HepG2 (cell line): ENCODE data around the gene ZNHIT1. TPM values are rescaled to one million over a fixed set of nuclear protein-coding genes. Genes with fewer than 3 reads are reported as not detected.

ENCODE experiments used
- CBFB ChIP-seq: sonication (generic); formaldehyde crosslinking; IDR thresholded peaks from 2 replicates; pipeline ENCODE4 v1.4.0; 2020; ENCODE audit warnings: missing genetic modification reagents
- CBX2 ChIP-seq, 2 experiments: fragments of 200-600 bp in 1 of 2; sonication (generic); formaldehyde crosslinking in 1 of 2; IDR thresholded peaks; 2 replicates each; pipeline versions ENCODE4 v1.7.0 to v1.8.1; 2018 to 2022; ENCODE audit warnings: low read depth in 2 of 2, low read length in 1 of 2, mild to moderate bottlenecking in 1 of 2, missing genetic modification reagents in 1 of 2
- DDIT3 ChIP-seq: sonication (generic); formaldehyde crosslinking; IDR thresholded peaks from 2 replicates; pipeline ENCODE4 v1.4.0; 2020; ENCODE audit warnings: mild to moderate bottlenecking, missing genetic modification reagents
- HINFP ChIP-seq: sonication (generic); formaldehyde crosslinking; IDR thresholded peaks from 2 replicates; pipeline ENCODE4 v1.4.0; 2020; ENCODE audit warnings: low read depth, mild to moderate bottlenecking, missing genetic modification reagents
- ISL2 ChIP-seq: sonication (generic); formaldehyde crosslinking; IDR thresholded peaks from 2 replicates; pipeline ENCODE4 v1.5.0; 2020; ENCODE audit warnings: missing genetic modification reagents
- JARID2 ChIP-seq: sonication (generic); formaldehyde crosslinking; IDR thresholded peaks from 2 replicates; pipeline ENCODE4 v1.8.1; 2023; ENCODE audit warnings: missing genetic modification reagents, inconsistent platforms; ENCODE audit not compliant: insufficient replicate concordance
- KDM3A ChIP-seq: IDR thresholded peaks from 2 replicates; pipeline ENCODE4 v1.6.1; 2018; ENCODE audit warnings: low read depth, missing compliant biosample characterization
- KDM4B ChIP-seq: sonication (generic); formaldehyde crosslinking; IDR thresholded peaks from 2 replicates; pipeline ENCODE4 v1.4.0; 2020; ENCODE audit warnings: missing genetic modification reagents
- TOPORS ChIP-seq: sonication (generic); formaldehyde crosslinking; IDR thresholded peaks from 2 replicates; pipeline ENCODE4 v1.8.0; 2023; ENCODE audit warnings: mild to moderate bottlenecking, missing genetic modification reagents
- ZNF20 ChIP-seq: sonication (generic); formaldehyde crosslinking; IDR thresholded peaks from 2 replicates; pipeline ENCODE4 v1.4.0; 2020; ENCODE audit warnings: mild to moderate bottlenecking, moderate library complexity, missing genetic modification reagents
- ZNF274 ChIP-seq: sonication (generic); formaldehyde crosslinking; IDR thresholded peaks from 2 replicates; pipeline ENCODE4 v1.5.1; 2020; ENCODE audit warnings: mild to moderate bottlenecking, missing genetic modification reagents
- ZNF350 ChIP-seq: sonication (generic); formaldehyde crosslinking; IDR thresholded peaks from 2 replicates; pipeline ENCODE4 v1.4.0; 2020; ENCODE audit warnings: mild to moderate bottlenecking, low read depth, missing genetic modification reagents, borderline replicate concordance
- ZNF563 ChIP-seq: sonication (generic); formaldehyde crosslinking; IDR thresholded peaks from 2 replicates; pipeline ENCODE4 v1.8.0; 2022; ENCODE audit warnings: mild to moderate bottlenecking, moderate library complexity, missing genetic modification reagents
- ZNF709 ChIP-seq: sonication (generic); formaldehyde crosslinking; IDR thresholded peaks from 2 replicates; pipeline ENCODE4 v1.5.0; 2020; ENCODE audit warnings: mild to moderate bottlenecking, missing genetic modification reagents
- ZNF784 ChIP-seq: sonication (generic); formaldehyde crosslinking; IDR thresholded peaks from 2 replicates; pipeline ENCODE4 v1.5.1; 2020; ENCODE audit warnings: missing genetic modification reagents, mild to moderate bottlenecking, borderline replicate concordance
- ZNF878 ChIP-seq: sonication (generic); formaldehyde crosslinking; IDR thresholded peaks from 2 replicates; pipeline ENCODE4 v1.8.1; 2023; ENCODE audit warnings: mild to moderate bottlenecking, missing genetic modification reagents, moderate library complexity
- polyA plus RNA-seq, 8 experiments: library from polyadenylated mRNA; depleted of rRNA in 3 of 8; stranded (reverse) in 7 of 8; unstranded in 1 of 8; fragments of >200 nt; fragmentation: Illumina TruSeq in 4 of 8; extraction: Trizol in 4 of 8; gene quantifications; 2 replicates each; pipeline versions ENCODE4 v1.2.1 to v1.2.3, GENCODE V29; 2011 to 2016; ENCODE audit warnings: low read depth in 4 of 8, missing spikeins in 1 of 8, mixed read lengths in 1 of 8; ENCODE audit not compliant: insufficient read depth in 1 of 8
- total RNA-seq, 5 experiments: library from RNA; depleted of rRNA; stranded (reverse); fragments of >200 nt; fragmentation: Illumina TruSeq; extraction: Trizol; gene quantifications; 2 replicates each; pipeline ENCODE4 v1.2.3, GENCODE V29; 2016; ENCODE audit warnings: low read depth in 1 of 5
- TF ChIP-seq, protein P1 (sequence below): sonication (generic); formaldehyde crosslinking; IDR thresholded peaks from 2 replicates; pipeline ENCODE4 v1.8.0; 2022; ENCODE audit warnings: mild to moderate bottlenecking, missing genetic modification reagents; ENCODE audit not compliant: insufficient replicate concordance

Gene ZNHIT1
- total and polyA plus RNA-seq, 2 of the 13 experiments (the other 11 are each of a cell fraction or from before 2014, with no cell fraction given) = 32.5 to 64.5 TPM

DNA sequence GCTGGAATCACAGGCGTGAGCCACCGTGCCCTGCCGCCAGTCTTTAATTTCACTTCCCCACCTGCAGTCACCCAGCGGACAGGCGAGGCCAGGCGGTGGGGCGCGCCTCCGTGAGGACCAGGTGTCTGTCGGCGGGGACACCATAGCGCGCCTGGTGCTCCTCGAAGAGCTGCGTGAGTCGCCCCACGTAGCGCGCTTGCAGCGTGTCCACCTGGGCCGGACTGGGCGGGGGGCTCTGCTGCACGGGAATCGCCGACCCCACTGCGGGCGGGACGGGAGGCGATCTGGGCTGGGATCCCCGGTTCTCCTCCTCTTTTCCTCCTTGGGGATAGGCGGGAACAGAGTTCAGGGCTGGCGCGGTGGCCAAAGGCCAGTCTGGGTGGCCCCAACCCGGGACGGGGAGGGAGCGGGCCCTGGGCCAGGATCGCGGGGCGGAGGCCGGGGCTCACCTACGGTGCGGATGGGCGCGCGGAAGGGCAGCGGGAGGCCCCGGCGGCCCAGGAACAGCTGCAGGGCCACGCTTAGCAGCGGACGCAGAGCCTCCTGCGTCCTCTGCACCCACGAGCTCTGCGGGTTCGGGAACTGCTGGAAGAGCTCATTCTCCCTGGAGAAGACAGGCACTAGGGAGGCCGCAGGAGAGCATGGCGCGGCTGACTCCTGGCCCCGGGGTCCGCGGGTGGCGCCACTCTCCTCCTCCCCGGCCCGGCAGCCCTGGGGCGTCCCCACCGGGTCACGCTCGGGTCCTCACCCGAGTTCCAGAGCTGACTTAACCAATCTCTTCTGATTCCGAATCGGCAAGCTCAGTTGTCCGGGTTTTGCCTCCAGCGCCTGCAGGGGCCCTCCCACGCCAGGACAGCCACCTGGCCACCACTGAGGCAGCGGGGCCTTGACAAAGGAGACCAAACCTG is 16.0 kb upstream of the ZNHIT1 start (continued):
- peak; percentile 64; the same call in 1 of the 2 replicates for TF ChIP-seq ZNF274
- TF ChIP-seq ZNF563 (CRISPR knock-in tag) = peak; percentile 74; the same call in 1 of the 2 replicates
- 0 out of 2 replicates have a peak, but pooled peaks have one; percentile 66 for TF ChIP-seq ZNF20 (CRISPR knock-in tag)
- TF ChIP-seq ZNF784 = 0 out of 2 replicates have a peak, but pooled peaks have one; percentile 74
- TF ChIP-seq CBX2 (IDR thresholded peaks at IDR 0.05; ENCODE audit: low read depth, low read length) = no peak
- peak; percentile 34; the same call in 1 of the 2 replicates for TF ChIP-seq CBX2 (CRISPR knock-in tag; IDR thresholded peaks at IDR 0.05; ENCODE audit: low read depth)
- TF ChIP-seq ISL2 (CRISPR knock-in tag) = 0 out of 2 replicates have a peak, but pooled peaks have one; percentile 27
- no peak for TF ChIP-seq KDM4B (CRISPR knock-in tag)
- TF ChIP-seq CBFB (CRISPR knock-in tag) = no peak
- peak; percentile 84; the same call in 1 of the 2 replicates for TF ChIP-seq ZNF709 (CRISPR knock-in tag)
- peak; percentile 25; the same call in 1 of the 2 replicates for TF ChIP-seq ZNF350
- 0 out of 2 replicates have a peak, but pooled peaks have one; percentile 42 for TF ChIP-seq ZNF878 (CRISPR knock-in tag)
- TF ChIP-seq HINFP = 0 out of 2 replicates have a peak, but pooled peaks have one; percentile 48
- no peak for TF ChIP-seq DDIT3 (CRISPR knock-in tag)
- TF ChIP-seq TOPORS (CRISPR knock-in tag) = no peak
- TF ChIP-seq JARID2 = no peak
- TF ChIP-seq, protein P1, sequence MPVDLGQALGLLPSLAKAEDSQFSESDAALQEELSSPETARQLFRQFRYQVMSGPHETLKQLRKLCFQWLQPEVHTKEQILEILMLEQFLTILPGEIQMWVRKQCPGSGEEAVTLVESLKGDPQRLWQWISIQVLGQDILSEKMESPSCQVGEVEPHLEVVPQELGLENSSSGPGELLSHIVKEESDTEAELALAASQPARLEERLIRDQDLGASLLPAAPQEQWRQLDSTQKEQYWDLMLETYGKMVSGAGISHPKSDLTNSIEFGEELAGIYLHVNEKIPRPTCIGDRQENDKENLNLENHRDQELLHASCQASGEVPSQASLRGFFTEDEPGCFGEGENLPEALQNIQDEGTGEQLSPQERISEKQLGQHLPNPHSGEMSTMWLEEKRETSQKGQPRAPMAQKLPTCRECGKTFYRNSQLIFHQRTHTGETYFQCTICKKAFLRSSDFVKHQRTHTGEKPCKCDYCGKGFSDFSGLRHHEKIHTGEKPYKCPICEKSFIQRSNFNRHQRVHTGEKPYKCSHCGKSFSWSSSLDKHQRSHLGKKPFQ = peak; percentile 48
- peak; percentile 73; the same call in 1 of the 2 replicates for TF ChIP-seq KDM3A (CRISPR knock-in tag)
